Ascending aorta (tissue), 2 donors: Measurements from ENCODE around the gene USP1. TPM values are rescaled to one million over a fixed set of nuclear protein-coding genes. Genes with fewer than 3 reads are reported as not detected.

Experiments used
- DNase-seq, 2 donors: peaks; one replicate each; pipeline ENCODE4 v3.0.0-alpha.2; 2019; ENCODE audit warnings: low spot score in 2 of 2
- H3K27ac ChIP-seq, 2 donors: fragments of 200-600 bp; sonication (generic); one replicate each; pipeline ENCODE4 v1.5.1; 2016 to 2017; ENCODE audit warnings: mild to moderate bottlenecking in 1 of 2
- H3K27me3 ChIP-seq: fragments of 200-600 bp; sonication (generic); one replicate; pipeline ENCODE4 v1.5.1; 2017
- H3K36me3 ChIP-seq, 2 donors: fragments of 200-600 bp; sonication (generic); one replicate each; pipeline ENCODE4 v1.5.1; 2016
- H3K4me1 ChIP-seq, 2 donors: fragments of 200-600 bp; sonication (generic); one replicate each; pipeline ENCODE4 v1.5.1; 2016 to 2017; ENCODE audit warnings: mild to moderate bottlenecking in 1 of 2
- H3K4me3 ChIP-seq, 2 donors: fragments of 200-600 bp; sonication (generic); one replicate each; pipeline ENCODE4 v1.5.1; 2016 to 2017; ENCODE audit warnings: mild to moderate bottlenecking in 1 of 2
- H3K9me3 ChIP-seq, 2 donors: fragments of 200-600 bp; sonication (generic); one replicate each; pipeline ENCODE4 v1.5.1; 2016
- CTCF ChIP-seq, 3 experiments: fragments of 200-600 bp in 2 of 3; fragments of 450-650 bp in 1 of 3; sonication (generic) in 2 of 3; IDR thresholded peaks; one replicate each; pipeline ENCODE4 v1.5.1; 2016 to 2019; ENCODE audit warnings: antibody characterized with exemption in 3 of 3, mild to moderate bottlenecking in 1 of 3, moderate library complexity in 1 of 3
- intact Hi-C: fragments of 100-400 bp; cut with DNase I; formaldehyde crosslinking; loops from one replicate; pipeline ENCODE4 v1.15.1; 2023
- total RNA-seq: library from RNA; depleted of rRNA; stranded (reverse); fragments of >200 nt; gene quantifications from one replicate; pipeline ENCODE4 v1.1.0, GENCODE V29; 2016

Gene USP1
- total RNA-seq, 1 donor from 2014 or later = 19.4 TPM

- Histone ChIP-seq H3K9me3 (no peaks in the 10 kb centered on the region), H3K4me3 (no peak overlapping the region), H3K27ac (no peak overlapping the region), H3K4me1 (no peaks in the 10 kb centered on the region), H3K27me3 (no peaks in the 10 kb centered on the region), H3K36me3 (no peaks in the 10 kb centered on the region)
- TF ChIP-seq CTCF (IDR thresholded peaks at IDR 0.05) = no peak
- intact Hi-C loops = no loop called here
- no peak for DNase-seq
Observed at GRCh38 chr1:62420214-62420613, 16.6 kb upstream of the USP1 start.

- no peak overlapping the region for H3K4me3 ChIP-seq
- no peak for TF ChIP-seq CTCF (IDR thresholded peaks at IDR 0.05)
- intact Hi-C loops = no loop called here
- H3K4me1 ChIP-seq = no peaks in the 10 kb centered on the region
- no peaks in the 10 kb centered on the region for H3K27me3 ChIP-seq
- no peak overlapping the region for H3K27ac ChIP-seq
- no peaks in the 10 kb centered on the region for H3K9me3 ChIP-seq
- no peaks in the 10 kb centered on the region for H3K36me3 ChIP-seq
- no peak for DNase-seq
Observed at GRCh38 chr1:62423580-62424242, 13.1 kb upstream of the USP1 start.

- Histone ChIP-seq H3K9me3 (no peaks in the 10 kb centered on the region), H3K4me1 (no peaks in the 10 kb centered on the region), H3K36me3 (no peaks in the 10 kb centered on the region), H3K27me3 (no peaks in the 10 kb centered on the region), H3K27ac (no peak overlapping the region), H3K4me3 (no peak overlapping the region)
- no peak for TF ChIP-seq CTCF (IDR thresholded peaks at IDR 0.05)
- intact Hi-C loops = no loop called here
- DNase-seq = no peak
Observed at GRCh38 chr1:62424411-62424810, 12.4 kb upstream of the USP1 start.

GRCh38 chr1:62425041-62425440 is 11.8 kb upstream of the USP1 start:
- H3K36me3 ChIP-seq = no peaks in the 10 kb centered on the region
- DNase-seq = no peak
- H3K27ac ChIP-seq = no peak overlapping the region
- no peak for TF ChIP-seq CTCF (IDR thresholded peaks at IDR 0.05)
- intact Hi-C loops = no loop called here
- no peaks in the 10 kb centered on the region for H3K9me3 ChIP-seq
- H3K4me1 ChIP-seq = no peaks in the 10 kb centered on the region
- H3K4me3 ChIP-seq = no peak overlapping the region
- H3K27me3 ChIP-seq = no peaks in the 10 kb centered on the region

GRCh38 chr1:62426237-62426636 is 10.6 kb upstream of the USP1 start:
- no peak for TF ChIP-seq CTCF (IDR thresholded peaks at IDR 0.05)
- no peaks in the 10 kb centered on the region for H3K9me3 ChIP-seq
- no peaks in the 10 kb centered on the region for H3K27me3 ChIP-seq
- intact Hi-C loops = no loop called here
- H3K4me3 ChIP-seq = no peak overlapping the region
- no peaks in the 10 kb centered on the region for H3K36me3 ChIP-seq
- no peaks in the 10 kb centered on the region for H3K4me1 ChIP-seq
- no peak overlapping the region for H3K27ac ChIP-seq
- no peak for DNase-seq

- H3K36me3 ChIP-seq = no peaks in the 10 kb centered on the region
- intact Hi-C loops = no loop called here
- H3K27me3 ChIP-seq = no peaks in the 10 kb centered on the region
- no peaks in the 10 kb centered on the region for H3K4me1 ChIP-seq
- H3K27ac ChIP-seq = no peak overlapping the region
- H3K9me3 ChIP-seq = no peaks in the 10 kb centered on the region
- TF ChIP-seq CTCF (IDR thresholded peaks at IDR 0.05) = no peak
- no peak overlapping the region for H3K4me3 ChIP-seq
- DNase-seq = no peak
Observed at GRCh38 chr1:62426794-62427193, 10.1 kb upstream of the USP1 start.
